MCF 10A (cell line): ENCODE data around the gene TNNI2. TPM values are rescaled to one million over a fixed set of nuclear protein-coding genes. Genes with fewer than 3 reads are reported as not detected.

Source experiments
- BruUV-seq: library from RNA; stranded (reverse); fragments of 400-500 nt; replicated peaks from 2 replicates; lab custom pipeline; 2021; lab: Mats Ljungman, UMichigan
- CTCF ChIA-PET: fragments of 300-600 bp; sonication (Branson Sonifier 250); formaldehyde crosslinking; extraction: SDS; loops from one replicate; lab custom pipeline; 2021; ENCODE audit warnings: antibody characterized with exemption, inconsistent platforms; lab: Yijun Ruan, JAX
- POLR2A ChIA-PET: fragments of 300-600, 350-650 bp; sonication (Branson Sonifier 250); formaldehyde crosslinking; extraction: SDS; loops from one replicate; lab custom pipeline; 2020; ENCODE audit warnings: antibody characterized with exemption, inconsistent platforms; lab: Yijun Ruan, JAX
- DNase-seq: peaks from one replicate; pipeline ENCODE4 v3.0.0-alpha.2; 2018; ENCODE audit not compliant: unreplicated experiment
- H3K27ac Mint-ChIP-seq: one replicate; pipeline ENCODE4 v1.8.0; 2022; ENCODE audit warnings: mild to moderate bottlenecking, low read depth, mixed read lengths; ENCODE audit not compliant: unreplicated experiment
- H3K27me3 Mint-ChIP-seq: one replicate; pipeline ENCODE4 v1.8.0; 2022; ENCODE audit warnings: mixed read lengths; ENCODE audit not compliant: insufficient read depth, unreplicated experiment
- H3K36me3 Mint-ChIP-seq: one replicate; pipeline ENCODE4 v1.8.0; 2022; ENCODE audit warnings: mild to moderate bottlenecking, moderate library complexity, mixed read lengths; ENCODE audit not compliant: insufficient read depth, unreplicated experiment
- H3K4me1 Mint-ChIP-seq: one replicate; pipeline ENCODE4 v1.8.0; 2022; ENCODE audit warnings: mixed read lengths; ENCODE audit not compliant: insufficient read depth, unreplicated experiment
- H3K4me3 Mint-ChIP-seq: one replicate; pipeline ENCODE4 v1.8.0; 2022; ENCODE audit warnings: mild to moderate bottlenecking, moderate library complexity, mixed read lengths; ENCODE audit not compliant: unreplicated experiment
- H3K9me3 Mint-ChIP-seq: one replicate; pipeline ENCODE4 v1.8.0; 2022; ENCODE audit warnings: mixed read lengths; ENCODE audit not compliant: unreplicated experiment
- intact Hi-C: fragments of 100-400 bp; cut with micrococcal nuclease; formaldehyde crosslinking; loops from 2 replicates; pipeline ENCODE4 v1.14.1; 2022
- total RNA-seq: library from RNA; stranded (reverse); gene quantifications from 2 replicates; pipeline ENCODE4 v1.2.3, GENCODE V29; 2022
- TF ChIP-seq, protein P1 (sequence below): fragments of 200-600 bp; IDR thresholded peaks from one replicate; pipeline ENCODE4 v1.8.0; 2022; ENCODE audit warnings: antibody characterized with exemption, mild to moderate bottlenecking; ENCODE audit not compliant: unreplicated experiment

TNNI2 gene
- total RNA-seq, 1 experiment from 2014 or later: 77.7 TPM

DNA sequence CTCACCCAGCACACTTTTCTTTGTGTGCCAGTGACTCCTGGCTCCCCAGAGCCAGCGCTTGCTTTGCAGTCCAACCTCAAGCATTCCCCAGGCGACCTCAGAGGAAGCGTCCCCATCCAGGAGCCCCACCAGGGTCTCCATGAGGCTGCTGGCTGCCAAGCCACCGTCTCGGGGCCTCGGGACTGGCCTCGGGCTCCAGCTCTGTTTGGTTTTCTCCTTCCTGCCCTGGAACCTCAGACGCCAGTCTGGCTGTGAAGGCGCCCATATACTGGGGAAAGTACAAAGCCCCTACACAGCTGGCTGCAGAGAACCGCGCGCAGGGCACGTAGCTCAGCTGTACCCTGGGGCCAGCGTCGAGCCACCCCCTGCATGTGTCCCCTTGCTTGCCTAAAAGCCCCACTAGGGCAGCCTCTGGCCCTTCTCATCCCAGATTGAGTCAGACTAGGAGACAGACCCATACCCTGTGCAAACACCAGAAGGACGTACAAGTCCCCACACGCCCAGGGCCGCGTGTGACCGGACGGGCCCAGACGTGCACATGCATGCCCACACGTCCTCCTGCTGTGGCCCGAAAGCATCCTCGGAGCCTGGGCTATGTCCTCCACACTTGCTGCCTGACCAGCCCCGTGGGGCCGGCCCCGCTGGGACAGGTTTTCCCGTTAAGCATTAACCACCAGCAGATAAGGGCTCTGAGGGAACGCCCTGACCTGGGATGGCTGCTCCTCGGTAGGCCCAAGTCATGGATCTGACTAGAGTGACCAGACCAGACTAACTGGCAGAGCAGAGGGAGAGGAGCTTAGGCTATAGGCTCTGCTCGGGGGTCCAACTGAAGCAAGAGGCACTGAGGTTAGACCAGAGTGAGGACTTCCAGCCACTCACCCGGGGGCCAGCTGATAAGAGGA, 8.2 kb upstream of the TNNI2 start:
- POLR2A ChIA-PET: interaction anchor here (0.7 to 7.8 kb wide), 11 partner anchors 8 to 137 kb away, joined by 3 to 115 read pairs (median 5); partner anchors contain the start of genes CTSD, IFITM10 and TNNI2
- TF ChIP-seq, protein P1, sequence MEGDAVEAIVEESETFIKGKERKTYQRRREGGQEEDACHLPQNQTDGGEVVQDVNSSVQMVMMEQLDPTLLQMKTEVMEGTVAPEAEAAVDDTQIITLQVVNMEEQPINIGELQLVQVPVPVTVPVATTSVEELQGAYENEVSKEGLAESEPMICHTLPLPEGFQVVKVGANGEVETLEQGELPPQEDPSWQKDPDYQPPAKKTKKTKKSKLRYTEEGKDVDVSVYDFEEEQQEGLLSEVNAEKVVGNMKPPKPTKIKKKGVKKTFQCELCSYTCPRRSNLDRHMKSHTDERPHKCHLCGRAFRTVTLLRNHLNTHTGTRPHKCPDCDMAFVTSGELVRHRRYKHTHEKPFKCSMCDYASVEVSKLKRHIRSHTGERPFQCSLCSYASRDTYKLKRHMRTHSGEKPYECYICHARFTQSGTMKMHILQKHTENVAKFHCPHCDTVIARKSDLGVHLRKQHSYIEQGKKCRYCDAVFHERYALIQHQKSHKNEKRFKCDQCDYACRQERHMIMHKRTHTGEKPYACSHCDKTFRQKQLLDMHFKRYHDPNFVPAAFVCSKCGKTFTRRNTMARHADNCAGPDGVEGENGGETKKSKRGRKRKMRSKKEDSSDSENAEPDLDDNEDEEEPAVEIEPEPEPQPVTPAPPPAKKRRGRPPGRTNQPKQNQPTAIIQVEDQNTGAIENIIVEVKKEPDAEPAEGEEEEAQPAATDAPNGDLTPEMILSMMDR: no peak
- intact Hi-C loops: loop anchor here (1.0 to 10.0 kb wide), 2 partner anchors 68 to 276 kb away; no protein-coding TSS in a partner anchor
- Mint-ChIP-seq H3K27ac (peak overlapping the region; percentile 75), H3K9me3 (no peaks in the 10 kb centered on the region), H3K36me3 (peaks cover 4% of the 10 kb centered on the region), H3K4me3 (peak overlapping the region; percentile 46), H3K4me1 (peaks cover 63% of the 10 kb centered on the region), H3K27me3 (no peaks in the 10 kb centered on the region)
- CTCF ChIA-PET: interaction anchor here (0.7 to 5.8 kb wide), 8 partner anchors 37 to 267 kb away, joined by 3 to 171 read pairs (median 15); partner anchors contain the start of genes CTSD and IFITM10
- DNase-seq: peak; percentile 94
- no TSS peak for BruUV-seq

DNA sequence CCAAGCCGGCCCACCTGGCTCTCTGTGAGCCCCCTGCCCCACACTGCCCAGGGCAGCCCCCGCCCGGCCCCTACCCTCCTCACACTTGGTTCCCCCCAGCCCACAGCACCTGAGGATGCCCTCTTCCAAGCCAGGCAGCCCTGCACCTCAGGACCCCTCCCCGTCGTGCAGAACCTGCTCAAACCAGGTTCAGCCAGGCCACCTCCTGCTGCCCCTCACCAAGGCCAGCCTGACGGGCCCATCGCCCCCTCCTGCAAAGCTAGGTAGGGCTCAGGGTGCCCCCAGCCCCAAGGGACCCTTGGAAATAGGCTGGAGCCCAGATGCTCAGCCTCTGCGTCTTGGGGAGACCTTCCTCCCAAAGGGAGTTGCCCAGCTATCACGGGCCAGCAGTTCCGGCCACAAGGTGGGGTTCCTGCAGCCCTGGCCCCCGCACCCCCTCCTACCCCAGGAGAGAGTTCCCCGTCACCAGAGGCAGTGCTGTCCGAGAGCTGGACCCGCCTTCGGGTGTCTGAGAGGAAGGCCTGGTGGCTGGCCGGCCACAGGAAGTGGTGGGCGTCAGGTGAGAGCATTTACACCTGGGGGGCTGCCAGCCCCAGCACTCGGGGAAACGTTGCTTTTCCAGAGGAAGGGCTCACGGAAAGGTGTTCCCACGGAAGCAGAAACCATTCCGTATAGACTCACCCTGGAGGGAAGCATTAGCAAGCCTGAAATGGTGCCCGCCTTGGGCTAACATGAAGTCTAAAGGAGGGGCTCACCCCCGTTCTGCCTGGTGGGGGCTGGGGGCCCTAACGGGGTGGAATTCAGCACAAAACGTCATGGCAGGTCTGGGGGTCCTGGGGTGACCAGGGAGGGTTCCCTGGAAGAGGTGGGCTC, 7.2 kb upstream of the TNNI2 start:
- TF ChIP-seq, protein P1: no peak
- ChIA-PET POLR2A (interaction anchor here (1.0 to 7.8 kb wide), 10 partner anchors 11 to 138 kb away, joined by 3 to 115 read pairs (median 9); partner anchors contain the start of gene IFITM10), CTCF (interaction anchor here (0.6 to 5.8 kb wide), 25 partner anchors 7 to 320 kb away, joined by 3 to 171 read pairs (median 5); partner anchors contain the start of genes CTSD, IFITM10 and MRPL23)
- DNase-seq: no peak
- peaks cover 59% of the 10 kb centered on the region for H3K4me1 Mint-ChIP-seq
- BruUV-seq: no TSS peak
- intact Hi-C loops: loop anchor here (10.0 kb wide), 1 partner anchor 277 kb away; no protein-coding TSS in a partner anchor
- peak overlapping the region; percentile 75 for H3K27ac Mint-ChIP-seq
- no peak overlapping the region for H3K4me3 Mint-ChIP-seq
- H3K9me3 Mint-ChIP-seq: no peaks in the 10 kb centered on the region
- H3K36me3 Mint-ChIP-seq: peaks cover 14% of the 10 kb centered on the region
- no peaks in the 10 kb centered on the region for H3K27me3 Mint-ChIP-seq

- H3K27me3 Mint-ChIP-seq: no peaks in the 10 kb centered on the region
- H3K9me3 Mint-ChIP-seq: no peaks in the 10 kb centered on the region
- H3K4me1 Mint-ChIP-seq: peaks cover 56% of the 10 kb centered on the region
- POLR2A ChIA-PET: interaction anchor here (0.5 to 7.8 kb wide), 15 partner anchors 11 to 180 kb away, joined by 3 to 115 read pairs (median 4); partner anchors contain the start of genes IFITM10 and MRPL23
- peaks cover 22% of the 10 kb centered on the region for H3K36me3 Mint-ChIP-seq
- intact Hi-C loops: loop anchor here (10.0 kb wide), 1 partner anchor 278 kb away; no protein-coding TSS in a partner anchor
- no peak for DNase-seq
- CTCF ChIA-PET: interaction anchor here (0.6 to 5.8 kb wide), 48 partner anchors 8 to 322 kb away, joined by 3 to 171 read pairs (median 5); partner anchors contain the start of genes IFITM10 and MRPL23
- no TSS peak for BruUV-seq
- no peak overlapping the region for H3K4me3 Mint-ChIP-seq
- H3K27ac Mint-ChIP-seq: no peak overlapping the region
- TF ChIP-seq, protein P1: peak; percentile 97
Measured at GRCh38 chr11:1832211-1832919, 6.4 kb upstream of the TNNI2 start.
